Gastrocnemius medialis (tissue), 4 donors: ENCODE data around the gene ZSCAN32.

Experiments used
- POLR2A ChIP-seq, 2 donors: fragments of 450-650 bp; IDR thresholded peaks; one replicate each; pipeline ENCODE4 v1.6.1; 2017; ENCODE audit warnings: antibody characterized with exemption in 2 of 2, mild to moderate bottlenecking in 2 of 2, moderate library complexity in 2 of 2
- TF ChIP-seq, protein P1 (sequence below), 5 experiments: fragments of 450-650 bp in 3 of 5; fragments of 200-600 bp in 2 of 5; sonication (generic) in 2 of 5; IDR thresholded peaks in 4 of 5; conservative IDR thresholded peaks in 1 of 5; 1 replicate in 4 of 5; 2 replicates in 1 of 5; pipeline ENCODE4 v1.5.1; 2016 to 2019; ENCODE audit warnings: antibody characterized with exemption in 5 of 5, mild to moderate bottlenecking in 3 of 5, moderate library complexity in 3 of 5

DNA sequence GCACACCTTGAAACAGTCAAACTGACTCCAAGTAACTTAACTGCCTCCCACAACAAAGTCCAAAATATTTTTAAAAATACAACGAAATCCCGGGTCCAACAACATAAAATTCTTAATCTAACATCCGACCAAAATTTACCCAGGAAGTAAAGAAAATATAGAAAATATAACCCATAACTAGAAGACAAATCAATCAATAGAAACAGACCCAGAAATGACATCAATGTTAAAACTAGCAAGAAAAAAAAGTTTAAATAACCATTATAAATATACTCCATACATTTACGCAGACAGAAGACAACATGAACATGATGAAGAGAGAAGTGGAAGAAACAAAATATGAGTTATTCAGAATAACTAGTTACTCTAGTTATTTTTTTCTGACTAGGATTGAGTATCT, 38.8 kb upstream of the ZSCAN32 start:
- TF ChIP-seq, protein P1, sequence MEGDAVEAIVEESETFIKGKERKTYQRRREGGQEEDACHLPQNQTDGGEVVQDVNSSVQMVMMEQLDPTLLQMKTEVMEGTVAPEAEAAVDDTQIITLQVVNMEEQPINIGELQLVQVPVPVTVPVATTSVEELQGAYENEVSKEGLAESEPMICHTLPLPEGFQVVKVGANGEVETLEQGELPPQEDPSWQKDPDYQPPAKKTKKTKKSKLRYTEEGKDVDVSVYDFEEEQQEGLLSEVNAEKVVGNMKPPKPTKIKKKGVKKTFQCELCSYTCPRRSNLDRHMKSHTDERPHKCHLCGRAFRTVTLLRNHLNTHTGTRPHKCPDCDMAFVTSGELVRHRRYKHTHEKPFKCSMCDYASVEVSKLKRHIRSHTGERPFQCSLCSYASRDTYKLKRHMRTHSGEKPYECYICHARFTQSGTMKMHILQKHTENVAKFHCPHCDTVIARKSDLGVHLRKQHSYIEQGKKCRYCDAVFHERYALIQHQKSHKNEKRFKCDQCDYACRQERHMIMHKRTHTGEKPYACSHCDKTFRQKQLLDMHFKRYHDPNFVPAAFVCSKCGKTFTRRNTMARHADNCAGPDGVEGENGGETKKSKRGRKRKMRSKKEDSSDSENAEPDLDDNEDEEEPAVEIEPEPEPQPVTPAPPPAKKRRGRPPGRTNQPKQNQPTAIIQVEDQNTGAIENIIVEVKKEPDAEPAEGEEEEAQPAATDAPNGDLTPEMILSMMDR (IDR thresholded peaks at IDR 0.05 in 4 of 5, conservative IDR thresholded peaks at IDR 0.05 in 1 of 5), result no peak
- TF ChIP-seq POLR2A (IDR thresholded peaks at IDR 0.05), result no peak
